Cardiac septum (tissue), 1 donor: ENCODE data around the gene CMTM8. TPM values are rescaled to one million over a fixed set of nuclear protein-coding genes. Genes with fewer than 3 reads are reported as not detected.

Source experiments
- DNase-seq: peaks from one replicate; pipeline ENCODE4 v3.0.0-alpha.2; 2020; ENCODE audit warnings: low spot score
- intact Hi-C: fragments of 100-400 bp; cut with DNase I; formaldehyde crosslinking; loops from one replicate; pipeline ENCODE4 v1.14.0; 2022
- total RNA-seq: library from RNA; stranded (reverse); fragmentation: NEBNext Ultra II Directional; extraction: Animal tissue kit (Norgen Biotek cat#: 25700); gene quantifications from one replicate; pipeline ENCODE4 v1.2.1, GENCODE V29; 2021
- donor health status: DM: no; HTN: no; CAD: no.

CMTM8 gene
- total RNA-seq, 1 donor from 2014 or later = 5.5 TPM

DNA sequence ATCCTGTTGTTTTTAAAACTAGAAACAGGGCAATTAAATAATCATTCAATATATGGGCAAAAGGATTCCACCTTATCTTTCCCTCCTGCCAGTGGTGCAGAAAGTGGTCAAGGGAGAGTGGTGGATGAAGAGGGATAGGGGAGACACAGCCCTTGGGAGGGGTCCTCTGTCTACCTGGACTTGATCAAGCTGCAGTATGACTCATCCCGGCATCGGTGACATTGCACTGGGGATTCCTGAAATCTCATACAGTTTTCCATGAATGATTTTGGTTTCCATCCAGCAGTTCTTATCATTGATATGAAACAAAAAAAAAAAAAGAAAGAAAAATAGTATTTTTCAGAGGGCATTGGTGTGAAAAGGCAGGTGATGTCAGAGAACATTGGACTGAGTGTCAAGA, 62.9 kb downstream of the CMTM8 start:
- intact Hi-C loops = no loop called here
- DNase-seq = no peak

DNA sequence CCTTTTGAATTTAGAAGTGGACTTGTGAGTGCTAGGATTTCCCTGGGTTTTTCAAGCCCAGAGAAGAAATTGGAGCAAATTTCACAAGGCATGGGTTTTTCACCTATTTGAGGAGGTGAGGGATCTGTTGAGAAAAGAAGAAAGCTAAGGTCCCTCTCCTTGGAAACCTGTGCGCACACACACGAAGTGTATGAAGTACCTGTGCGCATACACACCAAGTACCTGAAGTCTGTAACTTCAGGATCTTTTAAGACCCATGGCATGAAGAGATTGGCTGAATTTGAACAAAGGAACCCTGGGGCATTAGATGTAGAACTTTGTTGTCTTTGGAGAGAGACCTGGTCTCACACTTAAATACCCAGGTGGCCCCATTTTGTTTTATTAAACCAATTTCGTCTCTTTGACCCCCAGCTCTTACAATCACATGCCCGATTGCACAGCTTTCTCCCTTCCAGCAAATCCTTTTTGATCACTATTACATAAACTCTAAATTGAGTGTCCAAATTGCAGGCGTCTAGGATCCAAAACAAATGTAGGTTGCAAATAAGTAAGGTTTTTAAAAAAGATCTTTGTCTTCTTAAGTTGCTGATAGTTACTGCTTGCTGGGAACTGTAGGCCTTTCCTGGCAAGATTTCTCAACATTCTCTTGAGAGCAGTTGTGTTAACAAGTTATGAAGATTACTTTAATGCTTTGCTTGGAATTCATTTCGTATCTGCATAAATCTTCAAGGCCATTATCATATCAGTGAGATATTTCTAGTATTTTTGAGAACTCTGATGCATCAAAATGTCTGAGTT, 64.3 kb downstream of the CMTM8 start:
- DNase-seq = no peak
- intact Hi-C loops = no loop called here

DNA sequence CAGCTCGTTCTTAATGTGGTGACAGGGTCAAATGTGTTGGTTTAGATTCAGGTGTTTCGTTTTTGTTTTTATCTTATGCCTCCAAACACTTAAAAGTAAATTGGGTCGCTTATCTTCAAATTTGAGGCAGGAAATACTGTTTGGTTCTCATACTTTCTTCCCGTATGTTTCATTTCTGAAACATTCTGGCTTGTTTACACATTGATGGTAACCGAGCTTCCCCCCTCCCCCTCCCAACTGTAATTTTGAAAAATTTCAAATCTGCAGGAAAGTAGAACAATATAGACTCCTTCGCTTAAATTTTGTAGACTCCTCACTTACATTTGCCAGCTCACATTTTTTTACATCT, 64.9 kb downstream of the CMTM8 start:
- DNase-seq = no peak
- intact Hi-C loops = no loop called here

DNA sequence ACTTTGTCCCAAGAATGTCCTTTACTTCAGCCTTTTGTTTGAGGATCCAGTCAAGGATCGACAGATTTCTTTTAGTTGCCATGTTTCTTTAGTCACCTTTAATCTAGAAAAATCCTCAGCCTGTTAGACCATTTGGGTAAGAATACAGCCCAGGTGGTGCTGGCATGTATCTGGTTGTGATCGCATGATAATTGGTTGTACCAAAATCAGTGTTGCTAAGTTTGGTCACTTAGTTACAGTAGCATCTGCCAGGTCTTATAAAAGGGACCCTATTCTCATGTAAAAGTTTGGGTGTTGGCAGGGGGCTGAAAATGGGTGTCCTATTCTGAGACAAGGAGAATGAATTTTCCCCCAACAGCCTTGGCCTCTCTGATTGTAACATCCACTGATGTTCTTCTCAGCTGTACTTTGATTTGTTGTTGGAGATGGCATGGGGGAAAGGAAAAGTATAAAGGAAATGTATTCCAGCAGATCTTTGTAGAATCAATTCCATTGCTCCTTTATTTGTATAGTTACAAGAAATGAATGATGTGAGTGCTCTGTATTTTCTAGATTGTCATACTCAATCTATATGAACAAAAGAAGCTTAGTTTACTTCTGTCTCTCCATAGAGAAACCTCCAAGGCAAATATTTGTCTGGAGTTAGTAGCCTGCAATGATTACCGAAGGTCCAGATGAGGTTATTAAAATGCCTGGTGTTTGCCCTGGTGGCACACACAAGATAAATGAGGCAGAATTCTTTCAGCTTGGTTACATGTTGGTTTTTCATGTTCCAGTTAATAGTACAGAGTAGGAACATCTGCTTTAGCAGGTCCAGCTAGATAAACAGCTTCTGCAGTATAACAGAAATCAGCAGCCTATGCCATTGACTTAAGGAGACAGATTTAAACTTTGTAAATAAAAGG, 65.7 kb downstream of the CMTM8 start:
- intact Hi-C loops = no loop called here
- DNase-seq = no peak

DNA sequence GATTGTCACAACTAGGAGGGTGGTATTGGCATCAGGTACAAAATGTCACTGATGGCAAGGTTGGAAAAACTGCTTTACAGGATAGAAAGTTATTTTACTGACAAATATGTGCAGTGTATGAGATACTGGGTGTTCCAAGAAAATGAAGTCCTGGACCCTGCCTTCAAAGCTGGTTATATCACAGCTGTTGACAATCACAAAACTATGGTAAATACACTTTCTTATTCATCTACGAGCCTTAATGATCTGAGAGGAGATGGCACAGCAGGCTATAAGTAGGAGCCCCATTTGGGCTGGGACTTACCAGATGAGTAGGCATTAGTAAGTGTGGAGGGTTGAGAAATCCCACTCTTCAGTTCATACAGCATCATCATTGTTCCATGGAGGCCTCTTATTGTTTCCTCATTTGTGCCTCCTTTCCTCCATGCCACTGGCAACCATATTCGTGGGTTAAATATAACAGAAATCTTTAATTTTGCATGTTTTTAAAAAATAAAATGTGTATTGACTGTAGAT, 66.9 kb downstream of the CMTM8 start:
- intact Hi-C loops = no loop called here

DNA sequence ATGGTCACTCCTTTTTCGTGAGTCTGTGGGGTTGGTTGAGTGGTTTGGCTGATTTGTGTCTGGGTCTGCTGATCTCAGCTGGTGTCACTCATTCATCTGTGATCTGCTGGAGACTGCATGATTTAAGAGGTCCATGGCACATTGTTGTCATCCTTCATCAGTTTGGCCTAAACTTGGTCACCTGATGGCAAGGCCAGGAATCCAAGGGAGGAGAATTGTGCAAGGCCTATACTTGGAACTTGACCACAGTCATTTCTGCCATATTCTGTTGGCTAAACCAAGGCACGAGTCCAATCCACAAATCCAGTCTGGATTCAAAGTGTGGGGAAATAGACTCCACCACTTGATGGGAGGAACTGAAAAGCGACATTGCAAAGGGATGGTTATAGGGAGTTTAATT, 67.6 kb downstream of the CMTM8 start:
- intact Hi-C loops = no loop called here
- no peak for DNase-seq

More for the DNA sequence above, 66.9 kb downstream of the CMTM8 start:
- DNase-seq = no peak

- intact Hi-C loops = no loop called here
- no peak for DNase-seq
Measured at GRCh38 chr3:32307591-32307990, 69.1 kb downstream of the CMTM8 start.

DNA sequence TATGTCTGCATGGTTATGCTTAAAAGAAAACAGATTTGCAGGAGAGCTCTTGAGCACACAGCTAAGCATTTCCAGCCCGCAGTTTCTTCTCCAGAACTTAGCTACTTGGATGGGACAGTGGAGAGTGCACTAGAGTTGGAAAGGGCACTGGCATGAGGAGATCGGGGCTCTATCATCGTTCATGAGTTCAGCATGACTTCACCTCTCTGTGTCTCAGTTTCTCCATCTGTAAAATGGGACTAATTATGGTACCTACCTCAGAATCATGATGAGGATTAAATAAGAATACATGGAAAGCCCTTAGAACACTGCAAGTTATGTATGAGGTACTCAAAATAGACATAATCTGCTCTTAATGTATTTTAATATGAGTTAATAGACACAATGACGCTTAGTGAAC, 69.9 kb downstream of the CMTM8 start:
- no peak for DNase-seq
- intact Hi-C loops = no loop called here

GRCh38 chr3:32309654-32310242, 71.3 kb downstream of the CMTM8 start:
- DNase-seq = no peak
- intact Hi-C loops = no loop called here

GRCh38 chr3:32310336-32310735, 71.9 kb downstream of the CMTM8 start:
- intact Hi-C loops = no loop called here
- DNase-seq = no peak

GRCh38 chr3:32310918-32311839, 72.7 kb downstream of the CMTM8 start:
- no peak for DNase-seq
- intact Hi-C loops = no loop called here

GRCh38 chr3:32312251-32312650, 73.8 kb downstream of the CMTM8 start:
- DNase-seq = no peak
- intact Hi-C loops = no loop called here

DNA sequence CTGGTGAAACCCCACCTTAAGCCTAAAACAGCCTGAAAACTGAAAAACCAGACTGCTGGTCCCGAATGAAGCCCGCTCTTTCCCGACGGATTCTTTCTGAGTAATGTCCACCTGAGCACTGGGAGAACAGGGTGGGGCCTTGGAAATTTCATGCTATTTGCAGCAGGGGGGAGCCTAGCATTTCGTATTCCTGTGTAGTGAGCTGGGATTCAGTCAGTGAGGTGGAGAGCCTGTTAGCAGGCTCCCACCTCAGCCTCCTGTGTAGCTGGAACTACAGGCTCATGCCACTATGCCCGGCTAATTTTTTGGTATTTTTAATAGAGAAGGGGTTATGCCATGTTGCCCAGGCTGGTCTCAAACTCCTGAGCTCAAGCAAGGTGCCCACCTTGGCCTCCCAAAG, 74.7 kb downstream of the CMTM8 start:
- intact Hi-C loops = no loop called here
- DNase-seq = no peak

DNA sequence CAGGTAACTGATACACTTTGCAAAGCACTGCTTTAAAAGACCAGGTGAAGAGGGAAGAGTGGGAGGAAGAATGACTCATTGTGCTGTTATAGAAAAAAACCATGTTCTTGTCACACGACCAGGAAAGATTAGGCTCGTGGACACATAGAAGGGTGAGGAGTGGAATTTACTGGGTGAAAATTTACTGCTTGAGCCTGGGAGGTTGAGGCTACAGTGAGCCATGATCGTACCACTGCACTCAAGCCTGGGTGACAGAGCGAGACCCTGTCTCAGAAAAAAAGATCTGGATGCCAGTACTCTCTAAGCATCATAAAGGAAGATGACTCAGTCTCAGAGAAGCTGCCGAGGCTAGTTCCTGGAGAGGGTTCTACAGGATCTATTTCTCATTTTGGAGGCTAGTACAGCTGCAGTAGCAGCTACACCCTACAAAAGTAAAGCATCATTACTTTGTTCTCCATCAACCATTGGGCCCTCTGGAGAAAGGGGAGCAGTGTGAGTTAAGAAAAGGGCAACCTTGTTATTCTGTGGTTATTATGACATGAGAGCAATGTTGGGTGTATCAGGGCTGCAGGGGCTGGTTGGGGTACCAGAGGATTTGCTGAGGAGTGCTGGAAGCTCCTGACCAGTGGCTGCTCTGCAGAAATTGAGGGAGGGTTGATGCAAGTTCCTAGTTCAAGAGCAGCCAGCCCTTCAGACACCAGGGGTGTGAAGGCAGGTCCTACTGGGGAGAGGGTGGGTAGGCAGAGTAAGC, 75.4 kb downstream of the CMTM8 start:
- intact Hi-C loops = no loop called here
- DNase-seq = no peak

DNA sequence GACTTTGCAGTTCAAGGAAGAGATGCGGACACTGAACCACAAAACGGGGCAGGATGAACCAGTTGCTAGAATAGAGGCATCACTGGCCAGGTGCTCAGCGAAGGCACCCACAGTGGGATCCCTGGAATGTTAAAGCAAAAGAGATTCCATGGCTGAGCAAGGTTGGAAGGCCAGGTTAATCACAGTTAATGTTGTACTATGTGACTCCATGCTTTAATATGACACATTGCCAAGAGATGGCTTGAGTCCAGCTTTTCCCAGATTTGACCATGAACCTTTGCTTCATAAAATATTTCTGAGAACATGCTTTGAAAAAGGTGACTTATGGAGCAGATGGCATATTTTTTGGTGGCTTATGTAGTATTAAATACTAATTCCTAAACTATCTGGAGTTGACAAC, 77.0 kb downstream of the CMTM8 start:
- intact Hi-C loops = no loop called here
- DNase-seq = no peak

- no peak for DNase-seq
- intact Hi-C loops = no loop called here
Measured at GRCh38 chr3:32316319-32316718, 77.8 kb downstream of the CMTM8 start.

DNA sequence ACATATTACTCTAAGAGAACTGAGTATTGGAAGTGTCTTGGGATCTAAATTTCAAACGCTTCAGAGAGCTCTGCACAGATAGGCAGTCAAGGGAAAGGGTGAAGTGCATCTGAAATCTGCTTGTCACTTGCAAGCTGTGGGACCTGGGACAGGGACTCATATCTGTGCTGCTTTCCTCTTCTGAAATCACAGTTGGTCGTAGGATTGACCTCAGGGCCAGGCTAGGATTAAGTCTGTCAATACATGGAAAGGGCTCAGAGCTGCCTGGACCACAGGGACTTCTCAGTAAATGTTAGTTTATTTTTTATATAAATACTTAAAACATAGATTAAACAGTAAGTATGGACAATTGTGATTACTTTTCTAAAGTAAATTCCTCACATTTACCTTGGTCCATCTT, 78.5 kb downstream of the CMTM8 start:
- intact Hi-C loops = no loop called here

GRCh38 chr3:32319607-32320006, 81.1 kb downstream of the CMTM8 start:
- no peak for DNase-seq
- intact Hi-C loops = no loop called here

More for the DNA sequence above, 78.5 kb downstream of the CMTM8 start:
- DNase-seq = no peak

DNA sequence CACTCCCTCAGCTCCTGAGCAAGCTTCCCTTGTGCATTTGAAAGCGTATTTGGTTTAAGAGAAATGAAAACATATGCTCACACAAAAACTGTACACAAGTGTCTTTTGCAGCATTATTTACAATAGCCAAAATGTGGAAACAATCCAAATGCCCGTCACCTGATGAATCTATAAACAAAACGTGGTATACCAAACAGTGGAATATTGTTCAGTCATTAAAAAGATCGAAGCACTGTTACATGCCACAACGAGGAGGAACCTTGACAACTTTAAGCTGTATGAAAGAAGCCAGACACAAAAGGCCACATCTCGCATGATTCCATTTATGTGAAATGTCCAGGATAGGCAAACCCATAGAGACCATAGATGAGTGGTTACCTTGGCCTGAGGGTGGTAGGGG, 81.6 kb downstream of the CMTM8 start:
- DNase-seq = no peak
- intact Hi-C loops = no loop called here
